TTC549 (cell line): ENCODE measurements around the gene CD52.
"Not testable (repeated sequence)": the region's sequence is repeated elsewhere in the genome, so short reads cannot be mapped to it uniquely, and the experiment has no call there.

Experiments
- FAIRE-seq: peaks from 2 replicates; lab custom pipeline; 2012; peaks lifted over from hg19 to GRCh38; lab: Jason Lieb, UNC

The CD52 gene

DNA sequence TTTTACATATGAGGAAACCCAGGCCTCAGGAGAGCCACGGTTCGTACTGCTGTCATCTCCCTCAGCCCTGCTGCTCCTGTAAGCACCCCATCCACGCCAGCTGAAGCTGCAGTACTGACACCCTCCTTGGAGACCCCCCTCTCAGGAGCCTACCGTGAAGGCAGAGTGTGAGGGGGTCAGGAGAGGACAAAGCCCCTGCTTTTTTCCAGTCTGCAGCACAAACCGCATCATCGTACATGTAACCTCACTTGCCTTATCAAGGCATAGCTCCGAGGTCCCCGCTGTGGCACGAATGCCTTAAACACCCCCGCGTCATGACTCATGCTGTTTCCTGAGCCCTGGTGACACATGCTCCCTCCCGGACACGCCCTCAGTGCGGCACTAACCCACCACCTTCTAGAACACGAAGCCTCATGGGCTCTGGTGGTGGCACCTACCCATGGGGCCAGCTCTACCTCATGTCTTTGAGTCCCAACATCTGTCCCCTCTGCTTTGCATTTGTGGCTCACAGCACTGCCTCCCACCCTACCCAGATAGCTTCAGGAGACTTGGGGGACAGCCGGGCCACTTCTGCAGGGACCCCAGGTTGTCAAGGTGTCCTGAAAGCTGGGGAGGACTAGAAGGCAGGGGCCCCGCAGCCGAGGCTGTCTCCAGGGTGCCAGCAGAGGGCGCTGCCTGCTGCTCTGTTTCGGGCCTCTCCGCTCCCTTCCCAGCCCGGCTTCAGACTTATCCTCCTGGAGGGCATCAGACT lies 33.0 kb upstream of the CD52 start:
- no peak for FAIRE-seq

DNA sequence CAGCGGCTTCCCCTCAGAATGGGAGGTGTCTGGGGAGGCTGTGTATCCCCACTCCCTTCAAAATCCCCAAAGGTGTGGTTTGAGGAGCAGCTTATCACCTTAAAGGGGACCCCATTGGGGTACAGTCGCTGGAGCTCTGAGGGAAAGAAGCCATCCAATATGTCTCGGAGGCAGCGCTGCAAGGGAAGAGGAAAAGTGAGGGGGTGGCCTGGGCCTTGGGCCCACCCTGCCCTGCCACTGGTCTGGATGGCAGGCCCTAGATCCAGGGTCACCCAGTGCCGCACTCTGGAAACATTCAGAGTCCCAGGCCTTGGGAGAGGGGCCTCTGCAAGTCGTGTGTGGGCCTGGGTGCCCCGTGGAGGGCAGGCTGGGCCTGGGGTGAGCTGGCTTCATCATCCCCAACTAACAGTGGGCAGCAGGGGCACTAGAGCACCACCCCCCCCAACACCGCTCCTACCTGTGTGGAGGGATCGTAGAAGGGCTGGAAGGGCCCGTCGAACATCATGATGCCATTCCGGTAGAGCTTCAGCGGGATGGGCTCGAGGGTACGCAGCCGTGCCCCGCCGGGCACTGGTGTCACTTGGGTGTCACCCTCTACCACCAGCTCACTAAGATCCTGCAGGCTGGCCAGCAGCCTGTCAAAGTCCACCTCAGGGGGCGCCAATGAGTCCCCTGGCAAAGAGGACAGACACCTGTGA lies 32.2 kb upstream of the CD52 start:
- no peak for FAIRE-seq

DNA sequence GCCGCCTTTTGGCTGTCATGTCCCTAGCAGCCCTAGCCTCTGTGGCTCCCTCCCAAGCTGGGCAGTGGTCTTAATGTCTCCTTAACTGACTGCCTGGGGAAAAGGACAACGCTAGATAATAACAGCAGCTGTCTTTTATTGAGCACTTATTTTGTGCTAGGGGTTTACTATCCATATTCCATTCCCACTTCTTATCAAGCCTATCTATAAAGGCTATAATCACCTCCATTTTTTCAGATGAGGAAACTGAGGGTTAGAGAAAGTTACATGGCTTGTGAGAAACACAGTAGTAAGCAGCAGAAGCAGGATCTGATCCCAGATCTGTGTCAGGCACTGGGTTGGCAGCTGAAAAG lies 31.7 kb upstream of the CD52 start:
- FAIRE-seq: no peak

DNA sequence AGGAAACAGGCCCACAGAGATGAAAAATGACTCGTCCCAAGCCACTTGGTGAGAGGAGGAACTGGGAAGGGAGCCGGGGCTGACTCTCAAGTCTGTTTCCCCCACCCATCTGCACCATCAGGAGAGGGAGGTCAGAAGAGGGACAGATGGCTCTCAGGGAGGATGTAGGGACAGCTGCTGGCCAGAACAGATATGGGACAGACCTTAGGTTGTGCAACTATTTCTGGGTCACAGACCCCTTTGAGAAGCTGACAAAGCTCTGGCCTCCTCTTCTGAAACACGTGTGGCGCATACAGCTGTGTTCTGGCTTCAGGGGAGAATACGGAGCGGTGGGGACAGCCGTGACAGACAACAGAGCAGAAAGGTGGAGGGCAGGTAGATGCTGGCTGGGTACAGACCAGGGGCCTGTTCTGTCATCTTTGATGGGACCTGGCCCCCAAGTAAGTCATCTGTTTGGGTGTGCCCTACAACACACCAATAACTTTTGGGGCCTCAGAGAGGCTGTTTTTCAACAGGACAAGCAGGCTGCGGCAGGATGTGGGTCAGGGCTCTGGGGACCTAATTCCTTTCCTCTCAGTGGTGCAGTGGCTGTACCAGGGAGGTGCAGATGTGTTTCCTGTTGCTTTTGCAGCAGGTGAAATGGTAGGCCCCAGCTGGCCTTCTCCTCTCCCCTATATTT lies 30.6 kb upstream of the CD52 start:
- FAIRE-seq: no peak

DNA sequence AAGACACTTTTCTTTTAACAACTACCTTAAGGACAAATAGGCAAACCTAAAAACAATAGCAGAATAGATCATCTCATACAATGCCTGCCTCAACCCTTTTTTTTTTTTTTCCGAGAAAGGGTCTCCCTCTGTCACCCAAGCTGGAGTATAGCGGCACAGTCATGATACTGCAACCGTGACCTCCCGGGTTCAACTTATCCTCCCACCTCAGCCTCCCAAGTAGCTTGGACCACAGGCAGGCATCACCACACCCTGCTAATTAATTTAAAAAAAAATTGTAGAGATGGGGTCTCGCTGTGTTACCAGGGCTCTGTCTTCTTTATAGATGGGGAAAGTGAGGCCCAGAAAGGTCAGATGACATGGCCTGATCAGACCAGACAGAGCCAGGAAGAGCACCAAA lies 29.9 kb upstream of the CD52 start:
- no peak for FAIRE-seq

DNA sequence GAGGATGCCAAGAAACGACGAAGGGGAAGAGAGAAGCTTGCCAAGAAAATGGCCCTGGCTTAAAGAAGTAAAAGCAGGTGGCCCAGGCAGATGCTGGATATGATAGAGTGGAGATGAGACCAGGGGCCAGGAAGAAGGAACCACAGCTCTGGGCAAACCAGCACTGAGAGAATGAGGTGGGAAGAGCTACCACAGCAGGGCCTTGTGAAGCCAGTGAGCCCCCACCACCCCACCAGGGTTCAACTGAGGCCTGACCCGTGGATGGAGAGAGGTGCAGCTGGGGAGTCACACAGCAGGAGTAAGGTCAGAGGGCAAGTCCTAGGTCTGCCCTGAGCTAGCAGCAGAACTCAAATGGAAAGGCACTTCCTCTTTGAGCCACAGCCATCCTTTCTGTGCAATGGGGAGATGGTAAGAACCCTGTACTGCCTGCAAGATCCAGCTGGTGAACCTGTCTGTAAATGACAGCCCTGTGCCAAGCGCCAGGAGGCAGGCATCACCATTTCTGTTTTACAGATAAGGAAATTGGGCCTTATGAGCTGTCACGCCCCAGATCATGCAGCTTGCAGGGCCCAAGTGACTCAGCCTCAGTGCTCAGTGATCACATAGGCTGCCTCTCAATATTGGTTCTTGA lies 29.3 kb upstream of the CD52 start:
- no peak for FAIRE-seq

DNA sequence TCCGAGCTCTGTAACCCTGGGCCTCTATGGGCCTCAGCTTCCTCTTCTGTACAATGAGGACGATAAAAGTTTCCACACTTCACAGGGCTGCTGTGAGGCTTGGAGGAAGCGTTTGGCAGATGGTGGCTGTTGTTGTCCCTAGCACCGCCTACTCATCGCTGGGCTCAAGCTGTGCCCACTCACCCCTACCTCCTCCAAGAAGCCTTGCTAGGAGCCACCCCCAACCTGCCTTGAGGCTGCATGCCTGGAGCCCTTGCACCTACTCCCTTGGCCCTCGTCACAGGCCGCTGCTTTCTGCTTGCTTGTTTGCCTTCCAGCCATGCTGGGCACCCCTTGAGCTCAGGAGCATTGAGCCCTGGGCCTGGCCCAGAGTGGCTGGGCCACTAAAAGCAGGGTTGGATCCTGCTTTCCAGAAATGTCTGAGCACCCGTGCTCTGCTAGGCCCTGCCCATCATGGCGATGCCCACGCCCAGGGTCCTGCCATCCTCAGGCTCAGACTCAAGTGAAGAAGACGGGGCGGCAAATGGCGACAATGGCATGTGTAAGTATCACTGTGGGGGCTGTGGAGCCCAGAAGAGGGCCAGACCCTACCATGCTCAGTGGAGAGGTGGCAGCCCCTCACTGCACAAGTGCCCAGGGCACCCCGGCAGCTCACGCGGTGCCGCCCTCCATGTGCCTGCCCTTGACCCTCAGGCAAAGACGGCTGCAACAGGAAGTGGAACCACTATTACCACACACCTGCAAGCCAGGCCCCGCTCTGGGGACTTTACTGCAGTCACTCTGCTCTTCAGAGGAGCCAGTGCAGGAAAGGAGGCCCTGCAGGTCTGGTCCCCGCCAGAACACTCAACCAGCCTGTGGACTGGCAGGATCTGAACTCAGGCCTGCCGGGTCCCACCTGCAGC lies 28.3 kb upstream of the CD52 start:
- FAIRE-seq: no peak

DNA sequence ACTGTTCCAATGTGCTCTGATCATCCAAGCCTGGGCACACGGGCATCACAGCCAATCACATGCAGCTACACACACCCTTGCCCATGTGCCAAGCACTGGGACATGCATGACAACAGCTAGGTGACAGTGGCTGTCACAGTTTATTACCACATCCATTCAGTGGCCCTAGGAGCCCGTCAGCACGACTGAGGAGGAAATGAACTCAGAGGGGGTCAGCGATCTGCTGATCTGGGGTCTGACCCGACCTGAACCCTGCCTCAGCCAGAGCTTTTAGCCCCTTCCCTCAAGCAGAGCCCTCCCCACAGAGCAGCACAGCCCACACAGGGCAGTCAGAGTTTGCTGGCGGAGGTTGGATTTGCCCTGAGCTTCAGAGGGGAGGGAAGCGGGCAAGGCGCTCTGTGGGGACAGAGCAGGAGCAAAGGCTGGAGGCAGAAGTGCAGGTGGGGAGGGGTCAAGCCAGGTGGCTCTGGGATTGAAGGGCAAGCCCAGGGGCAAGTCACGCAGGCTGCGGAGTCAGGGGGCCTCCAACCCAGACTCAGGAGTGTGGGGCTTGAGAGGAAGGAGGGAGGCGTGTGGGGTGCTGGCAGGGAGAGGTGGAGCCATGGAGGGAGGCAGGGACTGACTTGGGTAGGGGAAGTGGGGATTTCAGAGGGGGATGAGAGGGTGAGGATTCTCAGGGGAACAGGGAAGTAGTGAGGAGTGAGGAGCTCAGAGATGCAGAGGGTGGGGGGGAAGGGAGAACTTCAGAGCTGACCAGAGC lies 27.5 kb upstream of the CD52 start:
- no peak for FAIRE-seq

DNA sequence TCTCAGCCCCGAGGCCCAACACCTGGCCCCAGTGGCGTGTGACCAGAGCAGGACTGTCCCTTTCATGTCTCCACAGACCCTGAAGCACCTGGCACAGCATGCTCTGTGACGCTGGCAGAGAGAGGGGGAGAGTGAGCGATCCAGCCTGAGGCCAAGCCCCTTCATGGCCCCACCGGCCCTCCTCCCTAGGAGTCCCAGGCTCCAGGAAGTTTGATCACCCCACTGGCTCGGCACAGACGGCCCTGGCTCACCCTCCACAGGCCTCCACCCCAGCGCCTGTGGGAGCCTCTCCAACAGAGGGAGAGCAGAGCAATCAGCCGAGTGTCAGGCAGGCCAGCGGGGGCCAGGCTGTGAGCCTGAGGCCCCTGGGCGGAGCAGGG lies 26.9 kb upstream of the CD52 start:
- FAIRE-seq: no peak

DNA sequence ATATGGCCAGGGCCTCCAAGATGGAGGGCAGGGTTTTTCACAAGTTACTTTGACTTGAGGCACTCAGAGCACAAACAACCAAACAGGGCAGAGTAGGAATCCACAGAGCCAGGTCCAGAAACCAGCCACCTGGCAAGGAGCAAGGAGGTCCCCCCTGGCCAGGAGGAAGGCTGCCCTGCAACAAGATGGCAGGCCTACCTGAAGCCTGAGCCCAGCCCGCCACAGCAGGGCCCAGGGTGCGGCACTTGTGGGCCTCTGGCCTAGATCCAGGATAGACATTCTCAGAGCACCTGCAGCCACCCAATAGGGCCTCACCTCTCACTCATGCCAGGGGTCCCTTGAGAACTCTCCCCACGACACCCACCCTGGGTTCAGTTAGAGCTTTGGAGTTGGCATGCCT lies 26.3 kb upstream of the CD52 start:
- FAIRE-seq: no peak

DNA sequence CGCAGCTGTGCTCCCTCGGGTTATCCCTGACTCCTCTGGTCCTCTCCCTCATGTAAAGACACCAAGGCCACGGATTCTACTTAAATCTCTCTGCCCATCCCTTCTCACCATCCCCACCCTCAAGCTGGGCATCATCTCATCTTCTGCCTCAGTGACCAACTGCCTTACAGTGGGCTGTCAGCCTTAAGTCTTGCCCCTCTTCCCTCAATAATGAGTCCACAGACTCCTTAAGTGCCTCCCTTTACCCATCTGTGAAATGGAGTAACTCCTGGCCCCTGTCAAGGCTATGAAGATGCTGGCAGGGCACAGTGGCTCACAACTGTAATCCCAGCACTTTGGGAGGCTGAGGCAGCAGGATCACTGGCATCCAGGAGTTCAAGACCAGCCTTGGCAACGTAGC lies 25.8 kb upstream of the CD52 start:
- FAIRE-seq: no peak

DNA sequence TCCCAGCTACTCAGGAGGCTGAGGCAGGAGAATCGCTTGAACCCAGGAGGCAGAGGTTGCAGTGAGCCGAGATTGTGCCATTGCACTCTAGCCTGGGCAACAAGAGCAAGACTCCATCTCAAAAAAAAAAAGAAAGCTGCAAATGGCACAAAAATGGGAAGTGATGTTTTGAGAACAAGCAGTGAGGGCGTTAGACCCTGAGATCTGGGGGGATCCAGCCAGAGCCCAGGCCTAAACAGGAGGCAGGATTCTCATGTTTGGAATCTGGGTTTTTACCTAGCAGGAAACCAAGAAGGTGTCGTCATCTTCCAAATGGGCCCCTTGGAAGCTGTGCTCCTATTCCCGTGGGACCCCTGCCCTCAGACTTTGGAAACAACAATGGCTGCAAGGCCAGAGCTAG lies 25.0 kb upstream of the CD52 start:
- FAIRE-seq: not testable (repeated sequence)

DNA sequence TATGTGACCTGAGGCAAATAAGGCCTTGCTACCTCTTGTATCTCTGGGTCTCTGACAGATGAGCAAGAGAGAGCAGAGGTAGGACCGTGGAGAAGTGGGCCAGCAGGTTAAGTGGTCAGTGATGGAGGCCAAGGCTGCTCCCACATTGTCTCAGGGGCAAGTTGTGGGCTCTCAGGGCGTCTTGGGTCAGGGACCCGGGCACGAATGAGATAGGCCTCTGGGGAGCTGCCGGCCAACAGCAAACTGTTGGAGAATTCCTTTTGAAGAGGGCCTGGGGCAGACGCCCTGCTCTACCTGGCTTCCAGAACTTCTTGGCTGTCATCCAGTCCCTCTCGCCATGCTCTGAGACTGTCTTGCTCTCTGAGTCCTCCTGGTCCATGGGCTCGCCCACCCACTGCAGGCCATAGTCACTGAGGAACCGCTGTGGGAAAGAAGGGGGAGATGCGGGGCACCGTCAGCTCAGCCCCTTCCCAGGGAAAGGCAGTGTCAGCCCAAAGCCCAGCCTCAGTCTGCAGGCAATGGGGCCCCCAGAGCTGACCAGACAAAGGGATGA lies 23.8 kb upstream of the CD52 start:
- FAIRE-seq: no peak

DNA sequence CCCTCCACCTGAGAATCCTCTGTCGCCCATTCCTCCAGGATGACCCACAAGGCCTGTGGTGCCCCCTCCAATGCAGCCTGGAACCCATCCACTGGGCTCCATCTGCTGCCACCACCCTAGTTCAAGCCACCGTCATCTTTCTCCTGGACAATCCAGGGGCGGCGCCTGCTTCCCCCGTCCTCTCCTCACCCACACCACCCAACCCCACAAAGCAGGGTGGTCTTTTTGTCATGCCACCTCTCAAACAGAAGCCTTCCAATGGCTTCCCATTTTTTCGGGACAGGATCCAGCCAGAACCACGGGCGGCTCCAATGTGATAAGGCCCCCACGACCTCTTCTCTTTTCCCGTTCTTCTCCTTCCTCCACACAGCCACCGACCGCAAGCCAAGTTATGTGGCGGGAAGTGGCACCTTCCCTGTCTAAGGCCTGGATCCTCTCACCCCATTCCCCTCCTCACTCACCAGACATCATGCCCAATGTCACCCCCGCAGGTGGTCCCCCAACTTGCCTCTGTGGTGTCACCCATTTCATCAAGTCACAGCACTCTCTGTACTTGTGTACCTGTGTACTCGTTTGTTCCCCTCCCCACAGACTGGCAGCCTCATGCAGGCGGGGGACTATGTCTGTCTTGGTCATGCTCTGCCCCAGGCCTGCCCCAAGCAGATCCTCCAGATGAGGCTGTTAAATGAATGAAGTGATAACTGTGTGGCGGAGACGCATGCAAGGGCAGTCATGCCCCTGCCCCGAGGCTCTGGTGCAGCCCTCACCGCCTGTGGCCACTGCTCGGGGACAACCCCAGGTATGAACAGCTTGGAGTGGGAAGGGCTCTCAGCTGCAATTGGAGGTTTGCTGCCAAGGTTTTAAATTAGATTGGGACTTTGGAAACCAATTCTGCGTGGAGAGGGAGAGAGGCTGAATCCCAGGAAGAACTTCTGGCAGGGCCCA lies 22.3 kb upstream of the CD52 start:
- FAIRE-seq: no peak

DNA sequence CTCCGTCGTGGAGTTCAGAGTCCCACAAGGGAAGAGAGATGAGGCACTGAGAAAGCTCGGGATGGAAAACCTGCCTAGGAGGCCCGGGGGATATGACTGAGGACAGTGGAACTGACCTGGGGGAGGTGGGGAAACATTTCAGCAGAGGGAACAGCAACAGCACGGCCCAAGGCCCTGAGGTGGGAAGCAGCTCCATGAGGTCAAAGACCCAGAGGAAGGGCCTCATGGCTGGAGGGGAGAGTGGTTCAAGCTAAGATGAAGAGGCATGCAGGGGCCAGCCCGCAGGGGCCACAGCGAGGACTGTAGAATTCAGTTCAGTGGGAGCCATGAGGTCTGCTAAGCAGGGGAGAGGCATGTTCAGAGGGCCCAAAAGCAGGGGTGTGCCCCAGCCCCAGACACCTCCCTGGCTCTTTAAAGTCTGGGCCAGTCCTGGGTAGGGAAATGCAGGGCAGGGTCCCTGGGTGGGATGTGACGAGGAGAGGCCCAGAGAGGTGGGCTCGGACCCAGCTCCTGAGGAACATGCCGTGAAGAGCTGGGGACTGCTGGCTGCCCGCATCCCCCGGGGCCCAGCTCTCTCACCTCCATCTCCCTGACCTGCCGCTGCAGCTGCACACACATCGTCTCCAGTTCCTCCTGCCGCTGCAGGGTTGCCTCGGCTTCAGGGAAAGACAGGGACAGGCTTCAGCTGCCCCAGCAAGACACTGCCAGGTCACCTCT lies 21.3 kb upstream of the CD52 start:
- FAIRE-seq: no peak

DNA sequence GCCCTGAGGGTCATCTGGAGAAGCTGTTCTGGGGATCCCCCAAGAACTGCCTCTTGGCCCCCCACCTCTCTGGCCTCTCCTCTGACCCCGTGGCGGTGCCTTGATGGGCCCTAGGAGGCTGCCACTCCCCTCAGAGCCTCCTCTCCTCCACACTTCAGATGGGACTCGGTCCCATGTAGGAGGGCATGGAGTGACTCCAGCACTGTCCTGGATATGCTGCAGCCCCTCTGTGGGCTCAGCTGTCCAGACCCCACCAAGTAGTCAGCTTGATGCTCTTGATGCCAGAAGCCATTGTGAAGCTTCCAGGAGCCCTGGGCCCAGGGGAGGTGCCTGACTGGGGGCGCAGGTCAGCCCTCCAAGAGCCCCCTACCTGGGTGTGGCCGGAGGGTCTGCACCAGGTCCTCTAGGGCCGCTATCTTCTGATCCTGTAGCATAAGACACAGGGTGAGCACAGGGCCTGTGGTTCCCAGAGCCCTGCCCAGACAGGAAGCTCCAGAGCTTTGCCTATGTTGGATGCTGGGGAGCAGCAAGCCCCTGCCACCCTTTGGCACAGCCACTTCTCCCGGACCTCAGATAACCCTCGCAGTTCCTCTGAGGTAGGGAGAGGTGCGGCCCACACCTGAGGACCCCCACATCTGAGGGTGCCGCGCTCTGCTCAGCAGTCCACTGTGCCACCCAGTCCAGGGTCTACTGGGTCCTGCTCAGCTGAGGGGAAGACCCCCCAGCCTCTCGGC lies 20.5 kb upstream of the CD52 start:
- FAIRE-seq: no peak

DNA sequence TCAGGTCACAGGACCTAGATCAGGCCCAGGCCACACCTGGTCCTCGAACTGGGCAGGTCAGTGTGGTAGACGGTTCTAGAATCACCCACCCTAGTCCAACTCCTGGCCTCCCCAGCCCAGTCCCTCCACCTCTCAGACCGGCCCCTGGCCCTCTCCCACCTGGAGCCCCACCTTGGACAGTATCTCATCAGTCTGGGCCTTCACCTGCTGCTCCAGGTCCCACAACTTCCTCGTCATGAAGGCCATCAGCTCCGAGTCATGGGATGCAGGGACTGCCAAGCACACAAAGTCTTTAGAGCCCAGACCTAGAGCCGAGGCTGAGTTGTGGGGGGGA lies 20.0 kb upstream of the CD52 start:
- no peak for FAIRE-seq

DNA sequence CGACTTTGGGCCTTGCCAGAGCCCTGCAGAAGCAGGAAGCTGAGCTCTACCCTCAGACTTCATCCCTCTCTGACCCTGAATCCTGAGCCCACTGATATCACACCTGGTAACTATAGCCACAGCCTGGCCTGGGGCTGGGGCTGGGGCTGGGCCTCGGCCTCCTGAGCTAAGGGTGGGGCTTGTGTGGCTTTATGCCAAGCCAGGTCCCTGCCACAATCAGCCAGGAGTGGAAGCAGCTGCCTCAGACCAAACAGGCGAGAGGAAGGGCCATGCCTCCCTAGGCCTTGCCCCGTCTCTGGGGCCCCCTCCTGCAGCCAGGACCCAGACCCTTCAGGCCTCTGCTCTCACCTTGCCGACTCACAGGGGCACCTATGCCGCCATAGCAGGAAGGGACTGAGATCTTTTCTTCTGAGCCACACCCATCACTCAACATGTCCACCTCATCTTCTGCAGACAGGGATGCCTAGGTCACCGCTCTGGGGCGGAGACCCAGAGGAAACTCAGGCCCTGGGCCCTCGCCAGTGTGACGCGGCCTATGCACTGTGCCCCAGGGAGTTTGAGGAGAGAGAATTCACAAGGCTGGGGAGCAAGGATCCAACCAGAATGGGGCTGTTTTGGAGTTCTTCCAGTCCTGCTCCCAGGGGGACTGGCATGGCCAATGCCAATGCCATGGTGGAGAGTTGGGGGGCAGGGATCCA lies 17.0 kb upstream of the CD52 start:
- FAIRE-seq: no peak
